Right lobe of liver (tissue), 6 donors: ENCODE data around the gene TBX2. TPM values are rescaled to one million over a fixed set of nuclear protein-coding genes. Genes with fewer than 3 reads are reported as not detected.
A peak's percentile ranks its signal among the peaks of the same experiment; 100 is the strongest.

Experiments
- ATAC-seq, 4 donors: fragments of 200-7000 bp; cut with Tn5 transposase; one replicate each; pipeline ENCODE4 v1.9.1; 2020; ENCODE audit warnings: mild to moderate bottlenecking in 4 of 4, moderate library complexity in 4 of 4
- DNase-seq, 3 donors: peaks; one replicate each; pipeline ENCODE4 v3.0.0-alpha.2; 2020
- H3K27ac ChIP-seq, 3 donors: fragments of 200-600 bp; one replicate each; pipeline ENCODE4 v1.8.0; 2022
- H3K27me3 ChIP-seq, 2 donors: fragments of 200-600 bp; one replicate each; pipeline ENCODE4 v1.8.0; 2022
- H3K36me3 ChIP-seq, 4 donors: fragments of 200-600 bp; sonication (generic) in 1 of 4; one replicate each; pipeline versions ENCODE4 v1.5.1 to v1.8.0; 2017 to 2022; ENCODE audit warnings: control low read depth in 1 of 4
- H3K4me1 ChIP-seq, 4 donors: fragments of 200-600 bp; sonication (generic) in 1 of 4; one replicate each; pipeline versions ENCODE4 v1.5.1 to v1.8.0; 2017 to 2022; ENCODE audit warnings: control low read depth in 1 of 4
- H3K4me3 ChIP-seq, 3 donors: fragments of 200-600 bp; one replicate each; pipeline ENCODE4 v1.8.0; 2022
- H3K9me3 ChIP-seq, 4 donors: fragments of 200-600 bp; sonication (generic) in 1 of 4; one replicate each; pipeline versions ENCODE4 v1.5.1 to v1.8.0; 2017 to 2022; ENCODE audit warnings: control low read depth in 1 of 4
- POLR2A ChIP-seq: fragments of 450-650 bp; IDR thresholded peaks from one replicate; pipeline ENCODE4 v1.6.1; 2017; ENCODE audit warnings: antibody characterized with exemption, mild to moderate bottlenecking
- WGBS: methylation state at CpG from one replicate; pipeline ENCODE4 v1.1.6; 2018; ENCODE audit warnings: low coverage, low lambda C conversion rate; ENCODE audit not compliant: insufficient coverage; ENCODE audit errors: missing lambda C conversion rate; 5-methylcytosine and 5-hydroxymethylcytosine counted together
- intact Hi-C, 2 donors: fragments of 100-400 bp; cut with DNase I; formaldehyde crosslinking; loops; one replicate each; pipeline versions ENCODE4 v1.11.2 to v1.14.1; 2022
- total RNA-seq, 6 experiments: library from RNA; depleted of rRNA in 2 of 6; stranded (reverse); fragments of >200 nt in 2 of 6; fragmentation: NEBNext Ultra II Directional in 3 of 6; extraction: Animal tissue kit (Norgen Biotek cat#: 25700) in 3 of 6; gene quantifications; one replicate each; pipeline versions ENCODE4 v1.1.0 to v1.2.4, GENCODE V29; 2016 to 2023
- TF ChIP-seq, protein P1 (sequence below), 4 donors: fragments of 200-600 bp in 3 of 4; fragments of 450-650 bp in 1 of 4; IDR thresholded peaks; one replicate each; pipeline versions ENCODE4 v1.5.1 to v1.8.0; 2016 to 2022; ENCODE audit warnings: antibody characterized with exemption in 4 of 4, mild to moderate bottlenecking in 2 of 4
- donor health status: DM: no; HTN: yes; CAD: no.
- donor health status: DM: no; HTN: no; CAD: no.
- donor health status: DM: no; HTN: no; CAD: no.
- donor health status: DM: no; HTN: yes; CAD: no.
- donor health status: DM: no; HTN: yes; CAD: no.

TBX2 gene
- total RNA-seq, 6 experiments from 2014 or later: 1.9 to 4.4 (median 2.7) TPM

DNA sequence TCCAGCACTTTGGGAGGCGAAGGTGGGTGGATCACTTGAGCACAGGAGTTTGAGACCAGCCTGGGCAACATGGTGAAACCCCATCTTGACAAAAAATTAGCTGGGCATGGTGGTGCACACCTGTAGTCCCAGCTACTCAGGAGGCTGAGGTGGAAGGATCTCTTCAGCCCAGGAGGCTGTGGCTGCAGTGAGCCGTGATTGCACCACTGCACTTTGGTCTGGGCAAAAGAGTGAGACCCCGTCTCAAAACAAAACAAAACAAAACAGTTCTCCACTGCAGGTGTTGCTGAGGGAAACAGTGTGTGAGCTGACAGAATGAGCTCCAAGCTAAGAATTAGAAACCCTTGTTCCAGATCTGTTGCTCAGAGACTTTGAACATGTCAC lies 35.2 kb upstream of the TBX2 start:
- TF ChIP-seq, protein P1, sequence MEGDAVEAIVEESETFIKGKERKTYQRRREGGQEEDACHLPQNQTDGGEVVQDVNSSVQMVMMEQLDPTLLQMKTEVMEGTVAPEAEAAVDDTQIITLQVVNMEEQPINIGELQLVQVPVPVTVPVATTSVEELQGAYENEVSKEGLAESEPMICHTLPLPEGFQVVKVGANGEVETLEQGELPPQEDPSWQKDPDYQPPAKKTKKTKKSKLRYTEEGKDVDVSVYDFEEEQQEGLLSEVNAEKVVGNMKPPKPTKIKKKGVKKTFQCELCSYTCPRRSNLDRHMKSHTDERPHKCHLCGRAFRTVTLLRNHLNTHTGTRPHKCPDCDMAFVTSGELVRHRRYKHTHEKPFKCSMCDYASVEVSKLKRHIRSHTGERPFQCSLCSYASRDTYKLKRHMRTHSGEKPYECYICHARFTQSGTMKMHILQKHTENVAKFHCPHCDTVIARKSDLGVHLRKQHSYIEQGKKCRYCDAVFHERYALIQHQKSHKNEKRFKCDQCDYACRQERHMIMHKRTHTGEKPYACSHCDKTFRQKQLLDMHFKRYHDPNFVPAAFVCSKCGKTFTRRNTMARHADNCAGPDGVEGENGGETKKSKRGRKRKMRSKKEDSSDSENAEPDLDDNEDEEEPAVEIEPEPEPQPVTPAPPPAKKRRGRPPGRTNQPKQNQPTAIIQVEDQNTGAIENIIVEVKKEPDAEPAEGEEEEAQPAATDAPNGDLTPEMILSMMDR (IDR thresholded peaks at IDR 0.05): no peak
- no peak for TF ChIP-seq POLR2A
- DNase-seq (no peak), ATAC-seq (no peak)
- WGBS: 100% methylated on average over 2 of the region's 3 CpGs
- no peaks in the 10 kb centered on the region for H3K36me3 ChIP-seq
- H3K4me3 ChIP-seq: no peak overlapping the region
- no peaks in the 10 kb centered on the region for H3K9me3 ChIP-seq
- no peaks in the 10 kb centered on the region for H3K4me1 ChIP-seq
- H3K27me3 ChIP-seq: no peaks in the 10 kb centered on the region
- no peak overlapping the region for H3K27ac ChIP-seq
- intact Hi-C loops: no loop called here

DNA sequence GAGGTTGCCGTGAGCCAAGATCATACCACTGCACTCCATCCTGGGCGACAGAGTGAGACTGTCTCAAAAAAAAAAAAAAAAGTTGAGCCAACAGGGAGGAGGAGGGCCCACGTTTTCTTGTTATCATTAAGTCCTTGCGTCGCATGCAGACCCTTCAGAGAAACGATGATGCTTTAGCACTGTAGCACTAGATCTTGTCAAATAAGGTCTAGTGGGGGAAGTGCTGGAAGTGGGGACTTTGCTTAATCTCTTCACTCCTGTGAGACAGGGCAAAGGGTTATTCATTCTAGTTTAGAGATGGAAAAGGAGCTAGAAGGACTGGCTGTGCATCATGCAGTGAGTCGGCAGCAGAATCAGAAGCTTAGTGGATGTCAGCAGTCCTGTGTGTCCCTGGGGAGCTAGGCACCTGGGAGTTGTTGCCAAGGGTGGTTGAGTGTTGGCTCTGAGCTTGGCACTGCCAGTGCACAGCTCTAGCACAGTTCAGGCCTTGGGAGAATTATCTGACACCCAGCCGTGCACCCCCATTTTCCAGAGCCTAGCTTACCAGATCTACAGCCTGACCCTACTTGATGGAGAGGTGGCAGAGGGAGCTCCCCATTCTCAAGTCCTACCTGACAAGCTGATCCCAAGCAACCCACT lies 33.4 kb upstream of the TBX2 start:
- TF ChIP-seq POLR2A: no peak
- TF ChIP-seq, protein P1 (IDR thresholded peaks at IDR 0.05): no peak
- H3K9me3 ChIP-seq: no peaks in the 10 kb centered on the region
- no peaks in the 10 kb centered on the region for H3K36me3 ChIP-seq
- H3K4me1 ChIP-seq: no peaks in the 10 kb centered on the region
- no peak overlapping the region for H3K4me3 ChIP-seq
- 94% methylated on average over 7 of the region's 8 CpGs for WGBS
- no peak for DNase-seq
- H3K27ac ChIP-seq: no peak overlapping the region
- intact Hi-C loops: no loop called here
- H3K27me3 ChIP-seq: no peaks in the 10 kb centered on the region
- ATAC-seq: peak in 2 of 4 donors; percentile 33 to 34

DNA sequence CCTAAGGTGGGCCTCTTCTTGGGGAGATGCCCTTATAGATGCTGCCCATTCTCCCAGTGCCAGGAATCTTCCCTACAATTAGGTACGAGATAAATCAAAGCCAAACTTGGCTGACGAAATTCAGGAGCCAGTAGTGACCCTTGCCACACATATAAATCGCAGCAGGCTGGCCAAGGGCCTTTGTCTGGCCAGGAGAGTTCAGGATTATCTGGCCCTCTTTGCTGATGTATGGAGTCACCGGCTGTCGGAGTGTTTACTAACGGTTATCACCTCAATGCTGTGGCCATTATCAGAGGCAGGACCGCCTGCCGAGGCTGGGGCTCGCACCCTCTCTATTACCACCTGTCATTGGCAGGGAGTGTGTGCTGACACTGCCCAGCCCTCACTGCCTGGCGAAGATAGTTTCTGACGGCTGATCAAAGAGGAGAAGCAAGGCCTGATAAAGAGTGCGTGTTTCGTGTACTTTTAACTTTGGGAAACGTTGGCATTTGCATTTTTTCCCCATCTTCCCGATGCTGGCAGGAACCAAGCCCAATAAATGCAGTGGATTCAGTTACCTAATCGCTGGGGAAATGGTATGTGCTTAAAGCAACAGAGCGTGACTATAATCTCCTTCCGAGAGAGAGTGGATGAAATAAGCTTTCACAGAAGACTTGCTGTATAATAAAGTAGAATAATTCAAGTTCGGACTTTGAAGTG lies 32.8 kb upstream of the TBX2 start:
- Histone ChIP-seq H3K27me3 (no peaks in the 10 kb centered on the region), H3K4me3 (no peak overlapping the region), H3K27ac (no peak overlapping the region), H3K9me3 (no peaks in the 10 kb centered on the region), H3K4me1 (no peaks in the 10 kb centered on the region), H3K36me3 (no peaks in the 10 kb centered on the region)
- DNase-seq (no peak), ATAC-seq (peak; percentile 26 to 80 (median 70))
- 52% methylated on average over 12 of the region's 19 CpGs for WGBS
- TF ChIP-seq, protein P1 (IDR thresholded peaks at IDR 0.05): no peak
- no peak for TF ChIP-seq POLR2A
- intact Hi-C loops: no loop called here

DNA sequence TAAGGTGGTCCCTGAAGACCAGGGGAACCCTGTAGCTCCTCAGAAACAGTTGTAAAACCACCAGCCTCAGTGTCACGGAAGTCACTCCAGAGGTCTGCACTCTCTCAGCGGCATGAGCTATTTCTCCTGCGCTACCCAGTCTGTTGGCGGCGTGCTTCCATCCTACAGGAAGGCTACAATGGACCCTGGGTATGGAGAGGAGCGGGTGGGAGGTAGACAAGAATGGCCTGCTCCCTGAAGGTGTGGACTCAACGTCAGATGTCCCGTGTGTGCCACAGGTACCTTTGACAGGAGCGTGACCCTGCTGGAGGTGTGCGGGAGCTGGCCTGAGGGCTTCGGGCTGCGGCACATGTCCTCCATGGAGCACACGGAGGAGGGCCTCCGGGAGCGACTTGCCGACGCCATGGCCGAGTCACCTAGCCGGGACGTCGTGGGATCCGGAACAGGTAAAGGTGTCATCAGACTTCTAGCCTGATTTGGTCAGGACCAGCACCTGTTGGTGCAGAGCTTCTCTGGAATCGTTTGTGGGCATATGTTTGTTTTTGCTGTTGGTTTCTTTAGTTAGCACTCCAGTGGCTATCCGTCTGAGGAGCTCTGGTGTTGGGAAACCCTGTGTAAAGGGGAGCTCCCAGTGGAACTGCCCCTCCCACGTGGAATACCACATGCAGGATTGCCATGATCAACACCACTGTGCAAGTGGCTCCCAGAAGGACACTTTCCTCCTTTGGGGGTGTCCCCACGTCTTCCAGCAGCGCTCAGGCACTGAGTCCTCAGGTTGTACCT lies 31.4 kb upstream of the TBX2 start:
- H3K9me3 ChIP-seq: no peaks in the 10 kb centered on the region
- ATAC-seq (no peak), DNase-seq (no peak)
- H3K36me3 ChIP-seq: no peaks in the 10 kb centered on the region
- intact Hi-C loops: no loop called here
- 93% methylated on average over 9 of the region's 27 CpGs for WGBS
- H3K4me3 ChIP-seq: no peak overlapping the region
- H3K4me1 ChIP-seq: no peaks in the 10 kb centered on the region
- H3K27ac ChIP-seq: no peak overlapping the region
- no peaks in the 10 kb centered on the region for H3K27me3 ChIP-seq
- TF ChIP-seq, protein P1 (IDR thresholded peaks at IDR 0.05): no peak
- no peak for TF ChIP-seq POLR2A
